Uterus (tissue), 4 donors: ENCODE data around the gene EYA3. TPM values are rescaled to one million over a fixed set of nuclear protein-coding genes. Genes with fewer than 3 reads are reported as not detected.
A peak's percentile ranks its signal among the peaks of the same experiment; 100 is the strongest.

Source experiments
- DNase-seq, 2 donors: peaks; one replicate each; pipeline ENCODE4 v3.0.0-alpha.2; 2019 to 2020
- H3K27ac ChIP-seq, 2 donors: fragments of 200-600 bp; sonication (generic); 1 replicate in 1 of 2; 2 replicates in 1 of 2; pipeline ENCODE4 v1.5.1; 2016 to 2018
- H3K27me3 ChIP-seq, 2 donors: fragments of 200-600 bp; sonication (generic); one replicate each; pipeline ENCODE4 v1.5.1; 2018 to 2019; ENCODE audit warnings: control low read depth in 1 of 2
- H3K36me3 ChIP-seq, 2 donors: fragments of 200-600 bp; sonication (generic); one replicate each; pipeline ENCODE4 v1.5.1; 2019; ENCODE audit warnings: control low read depth in 1 of 2
- H3K4me1 ChIP-seq, 2 donors: fragments of 200-600 bp; sonication (generic); one replicate each; pipeline ENCODE4 v1.5.1; 2018 to 2019; ENCODE audit warnings: control low read depth in 1 of 2
- H3K4me3 ChIP-seq, 2 donors: fragments of 200-600 bp; sonication (generic); 1 replicate in 1 of 2; 2 replicates in 1 of 2; pipeline ENCODE4 v1.5.1; 2018 to 2019; ENCODE audit warnings: mild to moderate bottlenecking in 1 of 2
- H3K9me3 ChIP-seq, 2 donors: fragments of 200-600 bp; sonication (generic); one replicate each; pipeline ENCODE4 v1.5.1; 2019; ENCODE audit warnings: control low read depth in 1 of 2
- CTCF ChIP-seq, 4 experiments: fragments of 200-600 bp in 2 of 4; fragments of 450-650 bp in 2 of 4; sonication (generic) in 2 of 4; IDR thresholded peaks; one replicate each; pipeline ENCODE4 v1.5.1; 2016 to 2019; ENCODE audit warnings: antibody characterized with exemption in 4 of 4, mild to moderate bottlenecking in 2 of 4, moderate library complexity in 1 of 4
- POLR2A ChIP-seq, 2 donors: fragments of 450-650 bp; IDR thresholded peaks; one replicate each; pipeline ENCODE4 v1.6.1; 2016; ENCODE audit warnings: antibody characterized with exemption in 2 of 2, mild to moderate bottlenecking in 1 of 2, moderate library complexity in 1 of 2
- intact Hi-C: fragments of 100-400 bp; cut with DNase I; formaldehyde crosslinking; loops from one replicate; pipeline ENCODE4 v1.15.1; 2023; ENCODE audit warnings: low total_unique reads
- total RNA-seq, 4 donors: library from RNA; depleted of rRNA in 3 of 4; stranded (reverse); fragments of >200 nt in 3 of 4; gene quantifications; one replicate each; pipeline versions ENCODE4 v1.1.0 to v1.2.4, GENCODE V29; 2014 to 2023
- donor health status: DM: yes; HTN: yes; CAD: no.

The EYA3 gene
- total RNA-seq = 10 to 100 TPM in 3 of 4 donors, 1 to 10 TPM in 1; 7.2 to 30.4 (median 13.1) TPM

- Histone ChIP-seq H3K4me1 (no peaks in the 10 kb centered on the region), H3K9me3 (no peaks in the 10 kb centered on the region), H3K4me3 (peak within 1 kb of the TSS; percentile 73 to 74), H3K27ac (peak within 1 kb of the TSS; percentile 78 to 83), H3K27me3 (no peaks in the 10 kb centered on the region), H3K36me3 (no peaks in the 10 kb centered on the region)
- peak; percentile 98 to 100 for DNase-seq
- TF ChIP-seq POLR2A (IDR thresholded peaks at IDR 0.05) (peak; percentile 50), CTCF (IDR thresholded peaks at IDR 0.05) (peak in 1 of 4 experiments; percentile 23)
- intact Hi-C loops = no loop called here
Observed at GRCh38 chr1:28088168-28088961, at the start of gene EYA3. EYA3 (minus strand) TSS chr1:28088610; CDS start chr1:28058026, 30,584 bp downstream.

GRCh38 chr1:28136922-28137613 is 48.7 kb upstream of the EYA3 start:
- Histone ChIP-seq H3K4me1 (no peaks in the 10 kb centered on the region), H3K9me3 (no peaks in the 10 kb centered on the region), H3K27me3 (no peaks in the 10 kb centered on the region), H3K4me3 (no peak overlapping the region), H3K27ac (no peak overlapping the region), H3K36me3 (no peaks in the 10 kb centered on the region)
- TF ChIP-seq CTCF (IDR thresholded peaks at IDR 0.05) (no peak), POLR2A (IDR thresholded peaks at IDR 0.05) (no peak)
- intact Hi-C loops = no loop called here
- no peak for DNase-seq

- no peak for DNase-seq
- no peak for TF ChIP-seq POLR2A (IDR thresholded peaks at IDR 0.05)
- no peak for TF ChIP-seq CTCF (IDR thresholded peaks at IDR 0.05)
- H3K4me3 ChIP-seq = no peak overlapping the region
- no peak overlapping the region for H3K27ac ChIP-seq
- no peaks in the 10 kb centered on the region for H3K27me3 ChIP-seq
- intact Hi-C loops = no loop called here
- no peaks in the 10 kb centered on the region for H3K36me3 ChIP-seq
- no peaks in the 10 kb centered on the region for H3K4me1 ChIP-seq
- H3K9me3 ChIP-seq = no peaks in the 10 kb centered on the region
Observed at GRCh38 chr1:28136169-28136921, 47.9 kb upstream of the EYA3 start.

- no peak for TF ChIP-seq POLR2A (IDR thresholded peaks at IDR 0.05)
- TF ChIP-seq CTCF (IDR thresholded peaks at IDR 0.05) = no peak
- intact Hi-C loops = no loop called here
- no peaks in the 10 kb centered on the region for H3K36me3 ChIP-seq
- H3K4me3 ChIP-seq = no peak overlapping the region
- H3K27me3 ChIP-seq = no peaks in the 10 kb centered on the region
- no peak for DNase-seq
- no peaks in the 10 kb centered on the region for H3K9me3 ChIP-seq
- H3K4me1 ChIP-seq = no peaks in the 10 kb centered on the region
- no peak overlapping the region for H3K27ac ChIP-seq
Observed at GRCh38 chr1:28135371-28136168, 47.2 kb upstream of the EYA3 start.
